ENCODE measurements around the gene ZDHHC14. TPM values are rescaled to one million over a fixed set of nuclear protein-coding genes. Genes with fewer than 3 reads are reported as not detected.

Gene ZDHHC14
- total RNA-seq, 1 donor from 2014 or later = 14.5 TPM

GRCh38 chr6:157539900-157540752, 159.1 kb downstream of the ZDHHC14 start:
- intact Hi-C loops (cut with DNase I) = no loop called here

GRCh38 chr6:157541618-157542413, 160.8 kb downstream of the ZDHHC14 start:
- Histone ChIP-seq H3K36me3 (peaks cover 11 to 12% of the 10 kb centered on the region in 2 donors), H3K9me3 (no peaks in the 10 kb centered on the region), H3K4me1 (no peaks in the 10 kb centered on the region), H3K27me3 (no peaks in the 10 kb centered on the region), H3K4me3 (no peak overlapping the region), H3K27ac (no peak overlapping the region)
- TF ChIP-seq, protein P1, sequence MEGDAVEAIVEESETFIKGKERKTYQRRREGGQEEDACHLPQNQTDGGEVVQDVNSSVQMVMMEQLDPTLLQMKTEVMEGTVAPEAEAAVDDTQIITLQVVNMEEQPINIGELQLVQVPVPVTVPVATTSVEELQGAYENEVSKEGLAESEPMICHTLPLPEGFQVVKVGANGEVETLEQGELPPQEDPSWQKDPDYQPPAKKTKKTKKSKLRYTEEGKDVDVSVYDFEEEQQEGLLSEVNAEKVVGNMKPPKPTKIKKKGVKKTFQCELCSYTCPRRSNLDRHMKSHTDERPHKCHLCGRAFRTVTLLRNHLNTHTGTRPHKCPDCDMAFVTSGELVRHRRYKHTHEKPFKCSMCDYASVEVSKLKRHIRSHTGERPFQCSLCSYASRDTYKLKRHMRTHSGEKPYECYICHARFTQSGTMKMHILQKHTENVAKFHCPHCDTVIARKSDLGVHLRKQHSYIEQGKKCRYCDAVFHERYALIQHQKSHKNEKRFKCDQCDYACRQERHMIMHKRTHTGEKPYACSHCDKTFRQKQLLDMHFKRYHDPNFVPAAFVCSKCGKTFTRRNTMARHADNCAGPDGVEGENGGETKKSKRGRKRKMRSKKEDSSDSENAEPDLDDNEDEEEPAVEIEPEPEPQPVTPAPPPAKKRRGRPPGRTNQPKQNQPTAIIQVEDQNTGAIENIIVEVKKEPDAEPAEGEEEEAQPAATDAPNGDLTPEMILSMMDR (IDR thresholded peaks at IDR 0.05) = no peak
- no peak for DNase-seq (ENCODE audit: low spot score in 2 of 2)
- intact Hi-C loops (cut with DNase I) = no loop called here

More at GRCh38 chr6:157539900-157540752, 159.1 kb downstream of the ZDHHC14 start:
- no peak for DNase-seq (ENCODE audit: low spot score in 2 of 2)
- H3K4me1 ChIP-seq = peaks cover 0 to 6% of the 10 kb centered on the region in 2 donors
- TF ChIP-seq, protein P1 (IDR thresholded peaks at IDR 0.05) = no peak
- no peak overlapping the region for H3K4me3 ChIP-seq
- peaks cover 11 to 12% of the 10 kb centered on the region in 2 donors for H3K36me3 ChIP-seq
- no peak overlapping the region for H3K27ac ChIP-seq
- H3K9me3 ChIP-seq = no peaks in the 10 kb centered on the region
- H3K27me3 ChIP-seq = no peaks in the 10 kb centered on the region

GRCh38 chr6:157542414-157543160, 161.6 kb downstream of the ZDHHC14 start:
- TF ChIP-seq, protein P1 (IDR thresholded peaks at IDR 0.05) = no peak
- no peak for DNase-seq (ENCODE audit: low spot score in 2 of 2)
- intact Hi-C loops (cut with DNase I) = no loop called here

GRCh38 chr6:157546321-157546720, 165.3 kb downstream of the ZDHHC14 start:
- Histone ChIP-seq H3K4me1 (no peaks in the 10 kb centered on the region), H3K36me3 (peaks cover 11 to 12% of the 10 kb centered on the region in 2 donors), H3K9me3 (no peaks in the 10 kb centered on the region), H3K27ac (no peak overlapping the region), H3K4me3 (no peak overlapping the region), H3K27me3 (no peaks in the 10 kb centered on the region)
- TF ChIP-seq, protein P1 (IDR thresholded peaks at IDR 0.05) = no peak
- no peak for DNase-seq (ENCODE audit: low spot score in 2 of 2)
- intact Hi-C loops (cut with DNase I) = no loop called here

More at GRCh38 chr6:157542414-157543160, 161.6 kb downstream of the ZDHHC14 start:
- Histone ChIP-seq H3K4me1 (no peaks in the 10 kb centered on the region), H3K4me3 (no peak overlapping the region), H3K27ac (no peak overlapping the region), H3K9me3 (no peaks in the 10 kb centered on the region), H3K36me3 (peaks cover 11 to 12% of the 10 kb centered on the region in 2 donors), H3K27me3 (no peaks in the 10 kb centered on the region)

GRCh38 chr6:157547112-157547511, 166.1 kb downstream of the ZDHHC14 start:
- TF ChIP-seq, protein P1 (IDR thresholded peaks at IDR 0.05) = no peak
- no peak for DNase-seq (ENCODE audit: low spot score in 2 of 2)
- Histone ChIP-seq H3K36me3 (peaks cover 11 to 12% of the 10 kb centered on the region in 2 donors), H3K27me3 (no peaks in the 10 kb centered on the region), H3K27ac (no peak overlapping the region), H3K4me1 (no peaks in the 10 kb centered on the region), H3K9me3 (no peaks in the 10 kb centered on the region), H3K4me3 (no peak overlapping the region)
- intact Hi-C loops (cut with DNase I) = no loop called here

All from ascending aorta (tissue), 2 donors.